Stimulated activated CD4-positive, alpha-beta T cell treated with anti-CD3 and anti-CD28 coated beads, TNF-alpha, amount 100 ng/mL, for 4 hours (primary cell): ENCODE results near the gene TSTD2.
A peak's percentile ranks its signal among the peaks of the same experiment; 100 is the strongest.
"Not testable (repeated sequence)": the region's sequence is repeated elsewhere in the genome, so short reads cannot be mapped to it uniquely, and the experiment has no call there.

Source experiments
- DNase-seq, 3 experiments: peaks; one replicate each; pipeline ENCODE4 v3.0.0-alpha.2; 2020; ENCODE audit warnings: low read depth in 3 of 3

Gene TSTD2

DNA sequence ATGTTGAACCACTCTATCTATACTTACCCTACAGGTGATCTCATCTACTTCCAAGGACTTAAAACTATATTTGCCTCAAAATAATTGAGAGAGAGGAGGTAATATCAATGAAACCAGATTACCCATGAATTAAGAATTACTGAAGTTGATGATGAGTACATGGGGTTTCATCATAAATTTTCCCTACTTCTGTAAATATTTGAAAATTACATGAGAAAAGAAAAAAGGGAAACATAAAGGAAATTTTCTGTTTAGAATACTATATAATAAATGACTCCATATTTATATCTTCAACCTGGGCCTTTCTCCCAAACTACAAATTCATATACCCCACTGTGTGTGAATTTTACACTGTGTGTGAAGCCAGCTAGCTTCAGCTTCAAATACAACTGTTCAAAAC is 2.6 kb downstream of the TSTD2 start:
- DNase-seq, result no peak

DNA sequence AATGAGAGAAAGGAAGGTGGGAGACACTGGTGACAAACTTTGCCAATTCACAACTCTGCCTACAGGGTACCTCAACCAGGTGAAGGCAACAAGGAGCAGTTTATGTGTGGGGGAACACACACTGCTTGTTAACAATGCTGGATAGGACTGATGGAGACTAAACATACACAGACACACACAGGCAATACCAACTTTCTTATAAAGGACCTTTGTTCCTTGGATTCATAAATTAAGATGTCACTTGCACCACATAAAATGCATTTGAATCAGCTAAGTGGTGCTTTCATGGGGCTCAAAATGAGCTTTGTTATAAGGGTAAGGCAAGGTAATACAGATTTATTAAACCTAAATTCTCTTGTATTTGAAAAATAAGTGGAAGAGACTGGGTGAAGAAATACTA is 4.0 kb downstream of the TSTD2 start:
- no peak for DNase-seq

DNA sequence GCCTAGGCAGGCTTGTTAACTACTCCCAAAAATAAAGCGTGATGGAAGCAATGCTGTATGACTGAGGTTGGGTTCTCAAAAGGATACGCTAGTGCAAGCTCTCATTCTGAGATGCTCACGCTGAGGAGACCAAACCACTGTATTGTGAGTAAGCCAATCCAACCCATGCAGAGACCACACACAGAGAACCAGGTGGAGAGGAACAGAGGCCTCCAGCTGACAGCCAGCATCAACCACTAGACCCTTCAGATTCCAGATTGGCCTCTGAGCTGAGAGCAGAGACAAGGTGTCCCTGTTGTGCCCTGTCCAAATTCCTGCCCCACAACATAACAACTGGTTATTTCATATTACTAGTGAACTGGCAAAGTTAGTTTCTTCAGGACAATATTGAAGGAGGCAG is 4.5 kb downstream of the TSTD2 start:
- DNase-seq, result no peak

DNA sequence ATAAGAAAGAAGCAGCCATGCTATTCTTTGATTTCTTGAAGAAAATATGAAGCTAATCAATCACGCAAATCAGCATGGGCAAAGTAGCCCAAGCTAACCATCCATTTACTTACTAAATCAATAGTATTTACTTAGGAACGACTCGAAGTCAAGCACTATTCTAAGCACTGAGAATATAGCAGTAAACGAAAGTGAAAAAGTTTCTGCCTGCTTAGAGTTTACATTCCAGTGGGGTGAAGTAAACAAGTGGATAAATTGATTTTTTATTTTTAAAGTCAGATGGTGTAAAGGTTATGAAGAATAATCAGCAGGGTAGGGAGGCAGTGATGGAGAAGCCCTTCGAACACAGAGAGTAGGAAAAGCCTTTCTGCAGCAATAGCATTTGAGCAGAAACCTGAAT is 5.5 kb downstream of the TSTD2 start:
- DNase-seq, result no peak

DNA sequence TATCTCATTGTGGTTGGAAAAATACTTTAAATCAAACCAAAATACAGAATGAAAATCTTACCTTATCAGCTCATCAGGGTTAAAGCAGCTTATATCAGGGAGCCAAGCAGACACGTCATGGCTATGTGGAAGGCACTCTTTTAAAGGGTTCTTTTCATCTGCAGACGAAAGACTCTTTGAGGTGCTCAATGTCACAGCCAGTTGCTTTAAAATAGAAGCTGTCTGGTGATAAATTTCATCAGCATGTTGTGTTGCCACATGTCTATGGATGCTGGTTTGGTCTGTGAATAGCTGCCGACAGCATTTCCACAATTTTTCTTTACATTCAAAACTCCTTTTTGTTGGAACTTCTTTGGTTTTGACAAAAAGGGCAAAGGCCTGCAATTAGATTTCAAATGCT is 7.5 kb downstream of the TSTD2 start:
- DNase-seq, result no peak

DNA sequence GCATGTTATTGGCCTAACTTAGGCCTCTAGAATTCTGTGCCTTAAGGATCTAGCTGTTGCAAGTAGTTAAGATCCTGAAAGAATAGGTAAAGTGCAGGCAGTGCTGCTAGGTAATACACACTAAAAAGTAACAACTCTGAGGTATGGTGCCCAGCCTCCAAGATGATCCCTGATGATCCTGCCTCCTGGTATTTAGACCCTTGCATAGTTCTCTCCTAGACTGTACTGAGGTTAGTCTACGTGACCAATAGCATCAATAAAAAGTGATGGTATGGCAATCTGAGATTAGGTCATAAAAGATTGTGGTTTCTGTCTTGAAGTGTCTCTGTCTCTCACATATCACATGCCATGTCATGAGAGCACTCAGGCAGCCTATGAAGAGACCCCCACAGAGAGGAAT is 9.2 kb downstream of the TSTD2 start:
- DNase-seq, result no peak

DNA sequence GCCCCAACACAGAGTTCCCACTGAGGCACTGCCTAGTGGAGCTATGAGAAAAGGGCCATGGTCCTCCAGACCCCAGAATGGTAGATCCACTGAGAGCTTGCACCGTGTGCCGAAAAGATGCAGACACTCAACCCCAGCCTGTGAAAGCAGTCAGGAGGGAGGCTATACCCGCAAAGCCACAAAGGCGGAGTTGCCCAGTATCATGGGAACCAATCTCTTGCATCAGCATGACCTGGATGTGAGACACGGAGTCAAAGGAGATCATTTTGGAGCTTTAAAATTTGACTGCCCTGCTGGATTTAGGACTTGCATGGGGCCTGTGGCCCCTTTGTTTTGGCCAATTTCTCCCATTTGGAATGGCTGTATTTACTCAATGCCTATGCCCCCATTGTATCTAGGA is 10.7 kb downstream of the TSTD2 start:
- DNase-seq, result not testable (repeated sequence)

DNA sequence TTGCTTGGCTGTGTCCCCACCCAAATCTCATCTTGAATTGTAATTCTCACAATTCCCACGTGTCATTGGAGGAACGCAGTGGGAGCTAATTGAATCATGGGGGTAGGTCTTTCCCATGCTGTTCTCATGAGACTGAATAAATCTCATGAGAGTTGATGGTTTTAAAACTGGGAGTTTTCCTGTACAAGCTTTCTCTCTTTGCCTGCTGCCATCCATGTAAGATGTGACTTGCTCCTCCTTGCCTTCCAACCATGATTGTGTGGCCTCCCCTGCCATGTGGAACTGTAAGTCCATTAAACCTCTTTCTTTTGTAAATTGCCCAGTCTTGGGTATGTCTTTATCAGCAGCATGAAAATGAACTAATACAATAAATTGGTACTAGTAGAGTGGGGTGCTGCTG is 13.1 kb downstream of the TSTD2 start:
- DNase-seq, result not testable (repeated sequence)

DNA sequence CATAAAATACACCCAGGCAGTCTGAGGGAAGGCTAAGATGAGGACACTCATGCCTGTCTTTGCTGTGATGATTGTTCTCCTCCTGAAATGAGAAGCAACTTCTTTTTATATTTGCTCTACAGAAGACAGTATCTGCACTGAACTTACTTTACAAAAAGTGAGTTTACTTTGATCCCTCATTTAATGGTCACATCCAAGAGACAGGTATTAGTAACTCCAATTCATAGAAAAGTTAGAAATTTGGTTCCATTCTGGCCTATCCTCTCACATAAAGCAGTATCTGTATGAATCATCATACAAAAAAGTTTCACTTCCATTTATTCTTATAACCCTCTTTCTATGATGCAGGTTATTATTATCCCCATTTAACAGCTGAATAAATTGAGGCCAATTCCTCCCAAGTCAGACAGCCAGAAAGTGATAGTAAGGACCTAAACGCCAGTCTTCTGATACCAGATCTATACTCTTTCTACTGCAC is 15.2 kb downstream of the TSTD2 start:
- no peak for DNase-seq

DNA sequence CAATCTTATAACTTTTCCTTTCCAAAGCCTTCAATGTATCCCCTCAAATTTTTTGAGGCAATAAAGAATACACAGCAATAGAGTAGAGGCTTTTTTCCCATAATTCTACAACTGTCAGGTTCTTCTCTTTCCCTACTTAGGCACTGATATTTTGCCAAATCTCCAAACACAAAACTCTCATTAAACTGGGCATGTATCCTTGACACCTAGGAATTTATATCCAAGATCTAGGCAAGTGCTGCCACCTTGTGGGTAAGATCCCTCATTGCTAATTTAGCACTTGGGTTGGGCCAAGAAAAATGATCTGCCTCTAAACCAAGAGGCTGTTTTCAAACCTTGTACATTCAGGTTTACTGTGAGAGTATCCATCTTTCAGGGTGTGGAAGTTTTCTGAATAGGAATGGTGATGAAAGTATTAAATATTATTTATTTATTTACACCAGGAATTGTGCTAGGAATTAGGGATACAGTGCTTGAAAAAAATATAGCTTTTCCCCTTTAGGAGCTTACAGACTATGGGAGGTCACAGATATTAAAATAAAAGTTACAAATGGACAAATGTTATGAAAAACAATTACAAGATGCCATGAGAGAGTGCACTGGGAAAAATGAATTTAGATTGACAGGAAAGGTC is 17.6 kb downstream of the TSTD2 start:
- DNase-seq, result peak in 2 of 3 experiments; percentile 9 to 11

DNA sequence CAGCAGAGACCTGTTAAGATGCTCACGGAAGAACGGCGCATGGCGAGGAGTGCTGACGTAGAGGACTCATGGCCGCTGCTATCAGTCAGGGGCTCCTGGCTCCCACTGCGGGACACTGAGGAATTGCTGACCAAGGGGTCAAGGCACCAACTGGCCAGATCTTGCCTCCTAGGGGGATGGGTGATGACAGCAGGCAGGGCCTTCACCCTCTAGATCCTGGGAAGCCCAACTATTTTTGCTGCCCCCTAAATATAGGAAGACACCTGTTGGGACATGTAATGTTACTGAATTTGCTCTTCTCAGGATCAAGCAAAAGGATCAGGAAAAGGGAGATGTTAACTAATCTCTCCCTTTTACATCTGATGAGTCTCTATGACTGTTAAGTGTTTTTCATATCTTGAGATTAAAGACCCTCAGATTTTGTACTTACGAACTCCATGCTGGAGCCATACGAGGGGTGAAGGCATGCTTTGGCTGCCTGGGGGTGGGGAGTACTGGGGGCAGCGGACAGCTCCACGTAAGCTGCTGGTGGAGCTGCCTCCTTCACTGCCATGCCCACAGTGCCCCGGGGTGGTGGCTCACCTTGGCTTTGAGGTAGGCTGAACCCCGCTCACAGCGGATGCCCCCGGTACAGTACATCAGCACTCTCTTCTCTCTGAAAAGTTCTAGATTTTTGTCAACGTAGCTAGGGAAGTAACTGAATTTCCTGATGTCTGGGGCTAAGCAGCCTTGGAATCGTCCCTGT is 28.1 kb downstream of the TSTD2 start:
- DNase-seq, result no peak

DNA sequence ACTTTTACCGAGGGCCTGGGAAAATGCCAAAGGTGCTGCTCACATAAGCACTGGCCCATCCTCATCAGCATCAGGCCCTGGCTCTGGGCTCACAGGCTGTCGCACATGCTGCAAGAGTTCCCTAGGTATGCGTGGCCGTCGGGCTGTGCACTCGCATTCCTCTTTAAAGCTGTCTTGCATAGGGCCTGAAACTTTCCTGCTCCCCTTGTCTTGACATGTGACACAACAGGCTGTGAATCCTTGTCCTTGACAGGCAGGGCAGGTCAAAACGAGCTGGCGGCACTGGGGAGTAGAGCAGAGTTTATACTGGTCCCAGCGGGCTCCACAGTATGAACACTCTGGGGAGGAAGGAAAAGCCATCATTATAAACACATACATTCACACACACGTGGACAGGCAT is 30.7 kb downstream of the TSTD2 start:
- no peak for DNase-seq

DNA sequence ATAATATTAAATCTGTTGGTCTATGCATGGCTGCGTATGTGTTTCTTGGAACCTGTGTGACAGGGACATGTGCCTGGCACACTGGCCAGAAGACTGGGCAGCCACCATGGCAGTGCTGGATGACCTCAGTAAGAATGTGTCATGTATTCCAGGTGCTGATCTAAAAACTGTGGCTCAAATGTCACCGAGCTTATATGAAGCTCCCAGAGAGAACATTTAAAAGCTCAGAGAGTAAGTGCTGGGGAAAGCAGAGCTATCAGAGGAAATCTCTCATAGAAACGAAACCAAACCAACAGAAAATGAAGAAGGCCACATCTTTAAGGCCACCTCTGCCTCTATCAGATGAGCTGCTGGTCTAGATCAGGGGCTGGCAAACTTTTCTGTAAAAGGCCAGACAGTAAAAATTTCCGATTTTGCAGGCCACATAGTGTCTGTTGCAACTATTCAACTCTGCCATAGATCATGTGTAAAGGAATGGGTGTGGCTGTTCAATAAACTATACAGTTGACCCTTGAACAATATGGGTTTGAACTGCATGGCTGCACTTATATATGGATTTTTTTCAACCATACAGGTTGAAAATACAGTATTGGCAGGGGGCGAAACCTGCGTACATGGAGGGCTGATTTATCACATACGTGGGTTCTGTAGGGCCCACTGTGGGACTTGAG is 31.8 kb downstream of the TSTD2 start:
- no peak for DNase-seq

DNA sequence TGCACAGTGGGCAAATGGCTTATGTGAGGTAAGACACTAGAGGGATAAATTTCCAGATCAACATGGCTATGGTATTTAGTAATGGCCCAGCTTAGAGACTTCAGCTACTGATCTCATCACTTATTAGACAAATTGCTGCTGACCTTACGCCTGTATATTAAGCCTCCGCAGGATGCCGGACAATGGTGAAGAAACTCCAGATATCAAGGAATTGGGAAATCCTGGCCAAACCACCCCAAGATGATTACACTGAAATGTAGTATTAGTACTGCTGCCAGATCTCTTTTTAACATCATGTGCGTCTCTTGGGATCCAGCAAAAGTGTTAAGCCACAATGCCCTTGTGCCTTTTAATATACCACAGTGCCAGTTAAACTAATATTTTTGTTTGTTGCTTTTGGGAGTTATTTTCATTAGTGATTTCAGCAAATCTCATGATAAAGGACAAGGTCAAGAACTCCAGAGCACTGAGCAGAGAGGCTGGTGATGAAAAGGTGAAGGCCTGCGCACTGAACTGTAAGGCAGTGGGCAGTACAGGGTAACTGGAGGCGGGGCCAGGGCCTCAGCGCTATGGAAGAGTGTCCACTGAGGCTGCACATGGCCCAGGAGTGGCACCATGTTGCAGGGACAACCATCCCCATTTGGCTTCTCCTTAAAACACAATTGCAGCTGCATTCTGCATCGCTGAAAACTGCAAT is 32.5 kb downstream of the TSTD2 start:
- DNase-seq, result no peak

DNA sequence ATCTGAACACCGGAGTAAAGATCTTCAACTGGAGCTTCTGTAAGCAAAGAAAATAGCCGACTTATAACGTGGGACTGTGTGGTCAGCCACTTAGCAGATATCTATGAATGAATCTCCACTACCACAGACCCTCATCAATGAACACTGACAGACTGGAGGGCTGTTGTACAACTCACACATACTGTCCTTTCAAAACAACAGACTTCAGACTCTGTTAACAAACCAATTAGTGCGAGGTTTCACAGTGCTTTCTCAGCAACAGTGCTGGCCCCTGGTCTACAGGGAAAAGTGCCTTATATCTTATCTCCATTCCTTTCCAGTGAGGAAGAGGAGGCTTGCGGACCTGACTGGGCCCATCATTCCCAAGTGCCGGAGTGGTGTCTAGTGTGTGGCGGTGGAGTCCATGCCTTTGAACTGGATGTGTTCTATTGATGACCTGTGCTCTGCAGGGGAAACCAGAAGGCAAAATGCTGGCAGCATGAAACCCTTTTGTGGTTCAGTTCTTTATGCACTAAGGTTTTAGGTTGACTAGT is 33.8 kb downstream of the TSTD2 start:
- no peak for DNase-seq

DNA sequence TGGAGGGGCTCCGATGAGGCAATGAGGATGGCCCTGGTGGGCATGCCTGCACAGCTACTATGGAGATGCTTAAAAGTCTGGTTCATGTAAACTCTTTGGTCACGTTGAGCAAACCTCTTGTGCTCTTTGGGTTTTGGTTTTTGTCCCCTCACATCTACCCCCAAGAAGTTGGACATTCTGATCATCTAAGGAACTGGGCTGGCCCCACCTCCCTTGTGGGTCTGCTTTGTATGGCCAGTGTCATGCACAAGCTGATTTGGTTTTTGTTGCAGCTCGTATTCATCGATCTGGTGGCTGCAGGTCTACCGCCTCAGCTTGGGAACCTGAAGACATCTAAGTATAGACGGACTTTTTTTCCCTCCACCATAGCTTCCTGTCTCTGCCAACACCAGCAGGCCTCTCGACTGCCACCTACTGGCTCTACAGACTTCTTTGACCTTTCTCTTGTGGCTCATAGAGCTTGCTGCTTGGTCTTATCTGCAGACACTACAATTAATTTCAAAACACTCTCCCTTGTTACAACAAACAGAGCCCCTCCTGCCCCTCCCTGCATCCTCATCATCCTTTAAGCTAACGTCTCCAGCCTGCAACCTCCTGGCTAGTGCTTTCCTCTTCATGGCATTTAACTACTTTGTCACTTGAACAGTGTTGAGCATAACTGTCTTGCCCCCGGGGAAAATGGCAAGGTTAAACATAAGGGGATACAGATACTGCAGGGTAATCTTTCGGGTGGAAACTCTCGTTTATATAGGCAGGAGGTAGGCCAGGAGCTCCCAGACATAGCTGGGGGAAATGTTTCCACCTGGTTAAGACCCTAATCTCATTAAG is 34.5 kb downstream of the TSTD2 start:
- peak; percentile 30 to 33 (median 32) for DNase-seq

DNA sequence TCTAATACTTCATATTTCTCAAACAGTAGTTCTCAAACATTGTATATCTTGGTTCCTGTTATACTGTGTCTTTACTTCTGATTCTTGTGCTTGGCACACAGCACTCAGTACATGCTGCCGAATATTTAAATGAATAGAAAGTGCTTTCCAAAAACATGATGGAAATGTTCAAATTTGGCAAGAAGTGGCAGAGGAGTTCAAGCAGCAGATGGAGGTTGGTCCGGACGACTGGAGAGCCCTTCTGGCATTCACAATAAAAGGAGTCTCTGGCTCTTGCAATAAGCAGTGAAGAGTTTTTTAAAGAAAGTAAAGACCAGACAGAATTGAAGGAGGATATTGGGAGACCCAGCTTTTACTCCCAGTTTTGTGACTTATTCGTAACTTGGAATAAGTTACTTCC is 36.3 kb downstream of the TSTD2 start:
- DNase-seq, result no peak

DNA sequence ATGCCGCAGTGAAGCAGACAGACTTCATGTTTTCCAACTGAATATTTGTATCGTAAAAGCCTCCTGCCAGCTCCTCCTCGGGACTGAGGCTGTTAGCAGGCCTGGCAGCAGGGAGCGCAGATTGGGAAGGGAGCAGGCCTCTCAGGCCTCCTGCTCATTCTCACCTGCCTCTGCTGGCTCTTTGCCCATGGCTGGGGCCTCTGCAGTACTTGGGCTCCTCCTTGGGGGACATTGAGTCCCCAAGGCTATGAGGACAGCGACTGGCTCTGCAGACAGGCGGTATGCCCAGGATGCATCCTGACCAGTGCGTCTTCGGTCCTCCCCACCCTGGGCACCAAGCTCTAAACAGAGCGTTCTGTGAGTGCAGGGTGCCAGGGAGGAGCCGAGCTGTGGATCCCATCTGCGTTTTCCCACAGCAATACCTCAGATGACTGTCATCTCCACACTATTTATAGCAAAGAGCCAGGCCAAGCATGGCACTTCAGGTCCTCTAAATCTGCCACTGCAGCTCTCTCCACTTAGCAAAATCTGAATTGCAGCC is 38.7 kb downstream of the TSTD2 start:
- DNase-seq, result no peak

DNA sequence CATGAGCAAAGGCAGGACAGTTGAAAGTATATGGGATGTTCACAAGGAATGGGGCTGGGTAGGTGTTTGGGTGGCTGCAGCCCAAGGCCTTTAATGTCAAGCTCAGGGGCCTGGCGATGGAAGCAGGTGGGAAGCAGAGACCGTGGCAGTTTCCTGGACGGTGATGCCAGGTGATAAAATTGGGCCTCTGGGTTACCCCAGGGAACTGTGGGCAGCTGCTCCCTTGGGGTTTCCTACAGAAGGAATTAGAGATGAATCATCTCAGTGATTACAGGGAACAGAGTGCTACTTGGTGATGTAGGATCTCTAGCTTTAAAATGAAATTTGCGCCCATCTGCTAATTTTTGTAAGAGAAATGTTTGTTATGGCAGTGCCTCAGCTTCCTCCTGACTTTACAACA is 39.2 kb downstream of the TSTD2 start:
- DNase-seq, result no peak

DNA sequence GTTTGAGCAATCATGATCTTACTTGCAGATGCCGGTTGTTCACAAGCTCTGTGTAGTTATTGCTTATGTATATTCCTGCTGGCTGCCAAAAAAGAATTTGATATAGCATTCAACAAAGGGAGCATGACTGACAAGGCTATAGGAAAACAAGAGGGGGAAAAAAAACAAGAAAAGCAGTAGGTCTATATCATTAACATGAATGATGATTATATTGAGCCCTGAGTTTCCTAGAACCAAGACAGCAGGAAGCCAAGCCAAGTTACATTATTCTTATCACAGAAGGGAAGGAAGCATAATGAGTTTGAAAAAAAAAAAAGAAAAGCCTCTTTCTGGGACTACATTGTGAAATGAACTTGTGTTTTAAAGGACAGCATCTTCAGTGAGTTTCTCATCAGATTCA is 41.0 kb downstream of the TSTD2 start:
- no peak for DNase-seq

DNA sequence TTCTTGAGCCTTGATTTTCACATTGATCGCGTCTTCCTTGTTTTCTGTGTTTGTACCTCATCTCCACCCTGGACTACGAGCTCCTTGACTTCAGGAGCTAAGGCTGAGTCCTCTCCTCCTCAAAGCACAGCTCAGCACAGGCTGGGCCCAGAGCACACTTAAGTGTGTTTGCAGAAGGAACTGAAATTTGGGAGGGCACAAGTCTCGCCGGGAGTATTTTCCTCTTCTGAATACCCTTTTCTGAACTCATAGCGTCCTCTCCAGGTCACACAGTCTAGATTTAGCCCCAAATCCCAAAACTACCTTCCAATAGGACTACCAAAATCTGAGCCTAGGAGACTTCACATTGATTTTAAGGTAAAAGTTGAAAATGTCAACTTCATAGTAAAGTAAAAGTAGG is 41.6 kb downstream of the TSTD2 start:
- no peak for DNase-seq
